GM21825 (cell line): ENCODE measurements around the gene TAF7.
"Not testable (repeated sequence)": the region's sequence is repeated elsewhere in the genome, so short reads cannot be mapped to it uniquely, and the experiment has no call there.

Experiments
- ATAC-seq: cut with Tn5 transposase; IDR thresholded peaks from one replicate; pipeline ENCODE4 v1.9.1; 2021; ENCODE audit warnings: mild to moderate bottlenecking, moderate library complexity; ENCODE audit not compliant: unreplicated experiment

Gene TAF7

DNA sequence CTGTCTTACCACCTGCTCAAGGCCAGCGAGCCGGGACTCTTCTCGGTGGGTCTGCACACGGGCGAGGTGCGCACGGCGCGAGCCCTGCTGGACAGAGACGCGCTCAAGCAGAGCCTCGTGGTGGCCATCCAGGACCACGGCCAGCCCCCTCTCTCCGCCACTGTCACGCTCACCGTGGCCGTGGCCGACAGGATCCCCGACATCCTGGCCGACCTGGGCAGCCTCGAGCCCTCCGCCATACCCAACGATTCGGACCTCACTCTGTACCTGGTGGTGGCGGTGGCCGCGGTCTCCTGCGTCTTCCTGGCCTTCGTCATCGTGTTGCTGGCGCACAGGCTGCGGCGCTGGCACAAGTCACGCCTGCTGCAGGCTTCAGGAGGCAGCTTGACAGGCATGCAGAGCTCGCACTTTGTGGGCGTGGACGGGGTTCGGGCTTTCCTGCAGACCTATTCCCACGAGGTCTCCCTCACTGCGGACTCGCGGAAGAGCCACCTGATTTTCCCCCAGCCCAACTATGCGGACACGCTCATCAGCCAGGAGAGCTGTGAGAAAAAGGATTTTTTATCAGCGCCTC, 20.3 kb upstream of the TAF7 start:
- ATAC-seq: not testable (repeated sequence)

DNA sequence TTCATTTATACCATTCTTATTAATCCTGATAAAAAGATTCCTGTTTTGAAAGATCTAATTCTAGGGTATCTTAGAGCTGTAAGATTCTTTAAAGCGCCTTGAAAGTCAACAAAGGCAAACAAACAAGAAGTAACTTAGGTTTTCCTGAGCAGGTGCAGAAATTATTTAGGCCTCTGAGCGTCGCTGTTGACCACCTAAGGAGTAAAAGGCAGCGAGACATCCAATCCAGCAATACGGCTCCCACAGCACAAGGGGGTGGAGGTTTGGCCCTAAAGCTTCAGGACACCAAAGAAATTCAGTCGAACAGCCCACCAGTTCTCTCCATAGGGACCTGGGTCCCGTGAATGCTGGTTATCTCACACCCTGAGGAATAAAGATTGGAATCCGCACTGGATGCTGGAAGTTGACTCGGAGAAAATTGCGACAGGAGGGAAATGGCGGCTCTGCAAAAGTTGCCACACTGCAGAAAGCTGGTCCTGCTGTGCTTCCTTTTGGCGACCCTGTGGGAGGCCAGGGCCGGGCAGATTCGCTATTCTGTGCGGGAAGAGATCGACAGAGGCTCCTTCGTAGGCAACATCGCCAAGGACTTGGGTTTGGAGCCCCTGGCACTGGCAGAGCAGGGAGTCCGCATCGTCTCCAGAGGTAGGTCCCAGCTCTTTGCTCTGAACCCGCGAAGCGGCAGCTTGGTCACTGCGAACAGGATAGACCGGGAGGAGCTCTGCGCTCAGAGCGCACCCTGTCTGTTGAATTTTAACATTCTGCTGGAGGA, 18.1 kb upstream of the TAF7 start, which contains the start of gene PCDHGA2:
Gene PCDHGA2 (plus strand): TSS at position 223 of the 769 bp plus-strand sequence.
- ATAC-seq: no peak

DNA sequence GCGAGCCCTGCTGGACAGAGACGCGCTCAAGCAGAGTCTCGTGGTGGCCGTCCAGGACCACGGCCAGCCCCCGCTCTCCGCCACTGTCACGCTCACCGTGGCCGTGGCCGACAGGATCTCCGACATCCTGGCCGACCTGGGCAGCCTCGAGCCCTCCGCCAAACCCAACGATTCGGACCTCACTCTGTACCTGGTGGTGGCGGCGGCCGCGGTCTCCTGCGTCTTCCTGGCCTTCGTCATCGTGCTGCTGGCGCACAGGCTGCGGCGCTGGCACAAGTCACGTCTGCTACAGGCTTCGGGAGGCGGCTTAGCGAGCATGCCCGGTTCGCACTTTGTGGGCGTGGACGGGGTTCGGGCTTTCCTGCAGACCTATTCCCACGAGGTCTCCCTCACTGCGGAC, 12.0 kb upstream of the TAF7 start:
- ATAC-seq: not testable (repeated sequence)

DNA sequence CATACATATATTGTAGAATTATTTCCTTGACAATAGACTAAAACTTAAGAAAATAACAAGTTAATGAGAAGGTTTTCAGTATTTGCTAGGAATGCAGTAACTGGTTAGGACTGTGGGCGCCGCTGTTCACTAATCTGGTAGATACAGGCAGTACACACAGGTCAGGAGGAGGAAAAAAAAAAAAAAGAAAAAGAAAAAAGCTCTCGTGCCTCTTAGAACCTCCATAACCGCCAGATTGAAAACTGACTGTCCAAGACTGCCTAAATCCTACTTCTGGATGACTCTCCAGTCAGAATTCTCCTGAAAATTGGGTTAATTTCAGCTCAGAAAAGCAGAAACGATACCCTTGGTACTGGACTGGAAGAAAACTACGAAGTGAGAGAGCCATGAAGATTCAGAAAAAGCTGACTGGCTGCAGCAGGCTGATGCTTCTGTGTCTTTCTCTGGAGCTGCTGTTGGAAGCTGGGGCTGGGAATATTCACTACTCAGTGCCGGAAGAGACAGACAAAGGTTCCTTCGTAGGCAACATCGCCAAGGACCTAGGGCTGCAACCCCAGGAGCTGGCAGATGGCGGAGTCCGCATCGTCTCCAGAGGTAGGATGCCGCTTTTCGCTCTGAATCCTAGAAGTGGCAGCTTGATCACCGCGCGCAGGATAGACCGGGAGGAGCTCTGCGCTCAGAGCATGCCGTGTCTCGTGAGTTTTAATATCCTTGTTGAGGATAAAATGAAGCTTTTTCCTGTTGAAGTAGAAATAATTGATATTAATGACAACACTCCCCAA, 9.9 kb upstream of the TAF7 start, which contains the start of gene PCDHGA1:
Gene PCDHGA1 (plus strand): TSS at position 216 of the 782 bp plus-strand sequence.
- no peak for ATAC-seq

DNA sequence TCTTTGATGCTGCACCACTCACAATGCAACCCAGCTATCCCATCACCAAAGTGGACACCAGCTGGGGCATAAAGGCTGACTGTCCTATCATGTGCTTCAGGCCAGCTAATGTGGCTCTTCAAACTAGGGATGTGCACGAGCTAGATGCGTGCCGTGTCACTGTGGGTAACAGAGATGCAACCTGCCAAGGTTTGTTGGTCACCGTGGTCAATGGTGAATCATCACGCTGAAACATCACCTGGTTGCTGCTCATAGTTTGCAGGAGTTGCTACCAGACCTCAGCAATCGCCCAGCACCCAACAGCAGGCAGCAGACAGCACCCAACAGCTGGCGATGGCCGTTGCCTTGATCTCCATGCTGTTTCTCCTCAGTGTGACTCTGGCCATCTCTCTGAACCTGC, 7.6 kb upstream of the TAF7 start:
- no peak for ATAC-seq

DNA sequence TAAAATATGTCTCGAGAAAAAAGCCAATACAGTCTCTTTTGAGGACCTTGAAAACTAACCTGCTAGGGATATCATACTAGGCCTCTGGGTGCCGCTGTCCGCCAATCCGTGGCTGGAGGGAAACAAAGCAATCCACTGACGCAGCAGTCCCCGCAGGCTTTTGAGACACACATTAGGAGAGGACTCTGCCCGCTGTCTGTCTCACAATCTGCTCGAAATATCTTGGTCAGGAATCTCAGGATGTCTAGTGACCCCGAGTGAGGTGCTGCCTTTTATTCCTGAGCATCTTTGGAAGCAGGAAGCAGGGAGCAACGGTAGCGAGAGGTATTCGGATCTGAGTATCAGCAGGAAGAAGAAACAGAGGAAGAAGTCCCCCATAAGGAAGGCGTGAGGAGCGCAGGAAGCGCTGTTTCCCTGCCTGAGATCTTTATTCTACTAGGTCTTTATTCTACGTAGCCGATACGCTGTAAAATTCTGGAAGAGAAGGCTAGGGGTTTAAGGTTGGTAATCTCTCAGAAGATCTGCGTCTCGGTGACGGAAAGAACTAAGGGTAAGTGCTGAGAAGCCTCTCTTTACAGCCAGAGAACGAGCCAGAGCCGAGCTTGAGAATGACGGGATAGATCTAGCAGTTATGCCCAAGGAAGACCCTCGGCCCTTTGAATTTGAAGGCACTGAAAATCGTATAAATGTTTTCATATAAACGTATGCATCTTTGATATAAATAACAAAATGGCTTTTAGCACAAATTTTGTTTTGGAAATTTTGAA, 5.7 kb upstream of the TAF7 start:
- ATAC-seq: peak; percentile 91

DNA sequence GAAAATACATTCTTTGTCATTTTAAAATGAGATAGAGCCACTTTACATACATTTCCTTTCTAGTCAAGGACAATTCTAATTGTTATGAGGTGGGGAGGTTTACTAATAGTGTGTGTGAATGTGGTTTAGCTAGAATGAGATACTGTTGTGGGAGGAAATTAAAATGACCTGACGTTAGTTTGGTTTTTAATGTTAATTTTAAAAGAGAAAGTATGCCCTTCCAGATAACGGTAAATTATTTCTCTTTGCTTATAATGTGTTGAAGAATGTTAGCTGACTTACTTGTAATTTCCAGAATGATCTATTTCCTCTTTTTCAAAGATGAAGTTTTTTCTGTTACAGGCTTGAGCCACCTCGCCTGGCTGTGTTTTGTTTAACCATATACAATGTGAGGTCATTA, 1.7 kb upstream of the TAF7 start:
- no peak for ATAC-seq

DNA sequence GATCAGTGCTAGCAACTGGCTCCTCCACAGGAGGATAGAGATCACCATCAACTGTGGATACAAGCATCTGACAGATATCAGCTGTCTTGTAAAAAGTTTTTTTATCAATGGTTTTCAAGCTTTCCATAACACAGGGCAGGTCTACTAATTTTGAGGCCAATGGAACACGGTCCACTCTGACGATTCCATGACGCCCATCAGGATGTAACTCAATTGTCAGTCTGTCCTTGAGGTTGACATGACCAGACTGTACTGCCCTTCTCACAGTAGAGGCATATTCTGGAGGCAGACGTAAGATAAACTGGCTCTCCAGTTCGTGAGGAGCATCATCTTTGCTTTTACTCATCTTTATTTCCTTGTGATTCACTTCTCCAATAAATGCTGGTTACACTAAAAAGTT, 885 bp downstream of the TAF7 start:
- no peak for ATAC-seq

DNA sequence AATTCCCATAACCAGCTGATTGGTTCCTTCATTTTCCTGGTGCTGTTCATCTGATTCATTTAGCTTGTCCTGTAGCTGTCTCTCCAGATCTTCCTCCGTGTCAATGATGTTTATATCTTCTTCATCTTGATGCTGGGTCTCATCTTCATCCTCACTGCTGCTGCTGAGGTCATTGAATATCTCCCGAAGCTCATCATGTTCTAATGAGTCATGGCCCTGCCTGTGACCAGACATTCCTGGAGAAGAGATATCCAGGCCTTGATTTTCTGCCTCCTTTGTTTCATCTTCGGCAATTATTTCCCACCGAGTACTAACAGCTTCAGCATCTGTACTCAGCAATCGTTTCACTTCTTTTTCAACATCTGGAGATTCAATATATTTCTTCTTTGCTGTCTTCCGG, 1.4 kb downstream of the TAF7 start:
- no peak for ATAC-seq

DNA sequence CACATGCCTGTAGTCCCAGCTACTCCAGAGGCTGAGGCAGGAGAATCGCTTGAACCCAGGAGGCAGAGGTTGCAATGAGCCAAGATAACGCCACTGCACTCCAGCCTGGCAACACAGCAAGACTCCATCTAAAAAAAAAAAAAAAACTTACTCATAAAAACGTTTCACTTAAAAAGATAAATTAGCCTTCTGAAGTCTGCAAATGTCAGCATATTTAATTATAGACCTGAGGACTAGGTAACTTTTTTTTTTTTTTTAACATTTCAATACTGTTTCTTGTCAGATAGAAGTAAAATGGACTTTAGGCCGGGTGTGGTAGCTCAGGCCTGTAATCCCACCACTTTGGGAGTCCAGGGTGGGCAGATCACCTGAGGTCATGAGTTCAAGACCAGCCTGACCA, 3.6 kb downstream of the TAF7 start:
- ATAC-seq: not testable (repeated sequence)

DNA sequence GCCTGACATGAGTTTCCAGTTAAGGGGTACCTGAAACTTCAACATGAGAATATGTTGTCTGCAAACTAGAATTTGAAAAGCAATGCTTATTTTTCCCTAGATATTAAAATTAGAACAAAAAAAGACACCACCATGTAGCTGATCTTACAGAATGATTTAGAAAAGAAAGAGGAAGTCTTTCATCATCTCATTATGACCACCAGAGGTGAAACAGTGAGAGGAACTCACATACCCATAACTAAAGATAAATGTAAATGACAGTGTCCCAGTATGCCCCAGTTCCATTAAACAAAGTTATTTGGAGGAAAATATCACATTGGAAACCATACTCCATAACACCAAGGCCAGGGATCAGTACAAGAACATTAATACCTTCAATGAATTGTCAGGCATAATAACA, 6.9 kb downstream of the TAF7 start:
- ATAC-seq: no peak

DNA sequence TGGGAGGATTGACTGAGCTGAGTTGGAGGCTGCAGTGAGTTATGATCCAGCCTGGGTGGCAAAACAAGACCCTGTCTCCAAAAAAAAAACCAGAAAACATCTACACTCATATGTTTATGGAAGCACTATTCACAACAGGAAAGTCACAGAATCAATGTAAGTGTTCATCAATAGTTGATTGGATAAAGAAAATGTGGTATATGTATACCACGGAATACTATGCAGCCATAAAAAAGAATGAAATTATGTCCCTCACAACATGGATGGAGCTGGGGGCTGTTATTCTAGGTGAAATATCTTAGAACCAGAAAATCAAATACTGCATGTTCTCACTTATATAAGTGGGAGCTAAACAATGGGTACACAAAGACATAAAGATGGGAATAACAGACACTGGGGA, 14.0 kb downstream of the TAF7 start:
- ATAC-seq: no peak

DNA sequence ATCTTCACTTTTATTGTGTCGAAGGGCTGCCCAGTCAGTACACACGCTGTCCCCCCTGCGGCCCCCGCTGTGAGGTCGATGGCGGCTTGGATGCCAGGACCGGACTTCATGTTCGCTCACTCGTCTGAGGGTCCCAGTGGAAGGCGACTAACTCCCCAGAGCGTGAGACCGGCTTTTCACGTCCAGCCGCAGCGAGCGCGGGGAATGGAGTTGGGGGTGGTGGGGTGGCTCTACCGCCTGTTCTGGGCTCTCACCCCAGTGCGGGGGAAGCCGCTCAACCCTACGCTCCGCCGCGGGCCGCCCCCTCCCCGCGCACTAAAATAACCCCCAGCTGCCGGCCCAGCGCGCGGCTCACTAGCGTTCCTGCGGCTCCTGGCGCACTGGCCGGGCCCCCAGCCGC, 16.8 kb downstream of the TAF7 start, which contains the start of gene SLC25A2:
Gene SLC25A2 (minus strand): TSS at position 294 of the 400 bp plus-strand sequence. CDS start 184 bp downstream, at position 110.
- ATAC-seq: no peak

DNA sequence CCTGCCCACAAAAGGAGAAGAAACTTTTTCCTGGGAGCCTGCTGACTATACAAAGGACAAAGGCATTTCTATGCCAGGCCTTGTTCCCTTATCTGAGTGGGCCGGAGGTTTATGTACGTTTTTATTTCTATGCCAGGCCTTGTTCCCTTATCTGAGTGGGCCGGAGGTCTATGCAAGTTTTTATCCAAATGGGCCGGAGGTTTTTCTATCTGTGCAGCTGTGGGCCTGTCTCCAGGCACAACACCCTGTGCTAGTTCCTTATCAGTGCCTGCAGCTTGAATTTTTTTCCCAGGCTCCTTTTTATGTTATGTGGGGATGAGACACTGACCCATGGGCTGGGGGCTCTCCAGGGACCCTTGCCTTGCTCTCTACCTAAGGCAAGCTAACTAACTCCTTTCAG, 22.2 kb downstream of the TAF7 start:
- ATAC-seq: no peak

DNA sequence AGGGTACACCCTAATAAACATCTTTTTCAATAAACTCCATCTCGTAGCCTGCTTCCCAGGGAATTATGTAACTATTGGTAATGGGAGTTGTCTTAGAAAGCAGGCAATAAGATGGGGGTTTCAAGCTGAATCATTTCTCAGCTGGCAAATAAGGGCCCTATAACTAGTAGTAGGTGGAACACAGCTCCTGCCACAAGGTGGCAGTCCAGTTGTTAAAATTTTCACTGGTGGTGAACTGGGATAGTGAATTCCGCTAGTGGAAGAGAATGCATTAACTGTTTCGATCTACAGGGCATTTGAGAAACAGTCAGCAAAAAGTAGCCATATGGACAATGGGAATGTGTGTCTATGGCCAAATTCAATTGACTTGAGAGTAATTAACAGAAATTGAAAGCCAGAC, 47.7 kb downstream of the TAF7 start:
- no peak for ATAC-seq

DNA sequence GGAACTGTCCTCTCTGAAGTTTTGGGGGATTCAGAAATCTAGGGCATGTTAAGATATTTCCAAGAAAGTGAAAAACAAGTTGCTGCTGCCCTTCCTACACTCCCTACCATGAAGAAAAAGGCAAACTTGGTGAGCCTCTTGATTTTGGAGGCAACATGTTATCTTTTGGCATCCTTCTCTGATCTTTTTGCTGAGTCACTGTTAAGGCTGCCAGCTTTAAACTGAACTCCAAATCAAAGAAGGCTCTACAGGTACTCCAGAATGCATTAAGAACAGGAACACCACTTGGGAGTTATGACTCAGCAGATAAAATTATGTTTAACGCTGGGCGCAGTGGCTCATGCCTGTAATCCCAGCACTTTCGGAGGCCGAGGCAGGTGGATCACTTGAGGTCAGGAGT, 51.4 kb downstream of the TAF7 start:
- no peak for ATAC-seq
